H9 (cell line): ENCODE measurements around the gene LACTB. TPM values are rescaled to one million over a fixed set of nuclear protein-coding genes. Genes with fewer than 3 reads are reported as not detected.

Experiments
- DNase-seq: peaks from one replicate; pipeline ENCODE4 v3.0.0-alpha.2; 2017
- H2AFZ ChIP-seq: one replicate; pipeline ENCODE4 v1.6.1; 2013; ENCODE audit warnings: mild to moderate bottlenecking, low read length, control low read depth, moderate library complexity
- H2AK5ac ChIP-seq: 2 replicates; pipeline ENCODE4 v1.6.1; 2013; ENCODE audit warnings: low read length, control low read depth, mixed read lengths; ENCODE audit not compliant: insufficient read length
- H2BK120ac ChIP-seq: one replicate; pipeline ENCODE4 v1.6.1; 2013; ENCODE audit warnings: low read depth, mild to moderate bottlenecking, low read length, control low read depth, inconsistent platforms; ENCODE audit not compliant: poor library complexity, severe bottlenecking
- H2BK12ac ChIP-seq: 2 replicates; pipeline ENCODE4 v1.6.1; 2013; ENCODE audit warnings: low read length, control low read depth, mixed read lengths, low read depth; ENCODE audit not compliant: insufficient read length
- H2BK15ac ChIP-seq: 2 replicates; pipeline ENCODE4 v1.6.1; 2013; ENCODE audit warnings: low read depth, low read length, control low read depth
- H2BK20ac ChIP-seq: one replicate; pipeline ENCODE4 v1.6.1; 2013; ENCODE audit warnings: low read depth, mild to moderate bottlenecking, low read length, control low read depth, inconsistent platforms; ENCODE audit not compliant: poor library complexity, severe bottlenecking
- H2BK5ac ChIP-seq: 2 replicates; pipeline ENCODE4 v1.6.1; 2013; ENCODE audit warnings: low read length, control low read depth, mixed read lengths; ENCODE audit not compliant: insufficient read length
- H3K14ac ChIP-seq: 2 replicates; pipeline ENCODE4 v1.6.1; 2013; ENCODE audit warnings: low read length, control low read depth; ENCODE audit not compliant: insufficient read depth
- H3K18ac ChIP-seq: 2 replicates; pipeline ENCODE4 v1.6.1; 2013; ENCODE audit warnings: low read depth, mild to moderate bottlenecking, mixed read lengths, low read length, control low read depth; ENCODE audit not compliant: insufficient read length
- H3K23ac ChIP-seq: 2 replicates; pipeline ENCODE4 v1.6.1; 2013; ENCODE audit warnings: low read length, control low read depth, mixed read lengths, low read depth; ENCODE audit not compliant: insufficient read length
- H3K23me2 ChIP-seq: 2 replicates; pipeline ENCODE4 v1.6.1; 2013; ENCODE audit warnings: low read depth, mild to moderate bottlenecking, mixed read lengths, low read length, control low read depth; ENCODE audit not compliant: insufficient read length, poor library complexity, severe bottlenecking
- H3K27ac ChIP-seq: 2 replicates; pipeline ENCODE4 v1.5.1; 2013; ENCODE audit warnings: low read length, control low read depth, mixed read lengths, low read depth; ENCODE audit not compliant: insufficient read length
- H3K27me3 ChIP-seq: 2 replicates; pipeline ENCODE4 v1.6.1; 2013; ENCODE audit warnings: low read length, control low read depth, inconsistent platforms; ENCODE audit not compliant: insufficient read depth
- H3K4ac ChIP-seq: 2 replicates; pipeline ENCODE4 v1.6.1; 2013; ENCODE audit warnings: low read depth, mild to moderate bottlenecking, control low read depth, inconsistent platforms, low read length, moderate library complexity
- H3K4me1 ChIP-seq: 2 replicates; pipeline ENCODE4 v1.6.1; 2013; ENCODE audit warnings: low read length, control low read depth, inconsistent platforms; ENCODE audit not compliant: insufficient read depth
- H3K4me2 ChIP-seq: 2 replicates; pipeline ENCODE4 v1.6.1; 2013; ENCODE audit warnings: low read length, control low read depth, mixed read lengths; ENCODE audit not compliant: insufficient read length, insufficient read depth
- H3K56ac ChIP-seq: 2 replicates; pipeline ENCODE4 v1.6.1; 2013; ENCODE audit warnings: low read depth, mild to moderate bottlenecking, mixed read lengths, low read length, control low read depth; ENCODE audit not compliant: insufficient read length
- H3K79me1 ChIP-seq: 2 replicates; pipeline ENCODE4 v1.6.1; 2013; ENCODE audit warnings: low read depth, mild to moderate bottlenecking, moderate library complexity, low read length, control low read depth, inconsistent platforms; ENCODE audit not compliant: insufficient read depth, poor library complexity, severe bottlenecking
- H3K79me2 ChIP-seq: 2 replicates; pipeline ENCODE4 v1.6.1; 2013; ENCODE audit warnings: low read length, control low read depth, inconsistent platforms; ENCODE audit not compliant: insufficient read depth
- H3K9ac ChIP-seq: 2 replicates; pipeline ENCODE4 v1.6.1; 2013; ENCODE audit warnings: low read length, control low read depth, mixed read lengths; ENCODE audit not compliant: insufficient read length; ENCODE audit errors: extremely low read depth
- H3K9me3 ChIP-seq: one replicate; pipeline ENCODE4 v1.6.1; 2013; ENCODE audit warnings: low read depth, low read length, inconsistent platforms; ENCODE audit not compliant: control insufficient read depth
- H3T11ph ChIP-seq: one replicate; pipeline ENCODE4 v1.6.1; 2013; ENCODE audit warnings: mild to moderate bottlenecking, low read length, control low read depth, inconsistent platforms
- H4K20me1 ChIP-seq: one replicate; pipeline ENCODE4 v1.6.1; 2013; ENCODE audit not compliant: control insufficient read depth, insufficient read length, insufficient read depth
- H4K5ac ChIP-seq: 2 replicates; pipeline ENCODE4 v1.6.1; 2013; ENCODE audit warnings: low read depth, mild to moderate bottlenecking, mixed read lengths, low read length, control low read depth; ENCODE audit not compliant: insufficient read length
- H4K8ac ChIP-seq: replicated peaks from 2 replicates; pipeline ENCODE4 v1.6.1; 2013; ENCODE audit warnings: low read length, control low read depth, mixed read lengths, low read depth; ENCODE audit not compliant: insufficient read length
- H4K91ac ChIP-seq: 2 replicates; pipeline ENCODE4 v1.6.1; 2013; ENCODE audit warnings: low read depth, mild to moderate bottlenecking, moderate library complexity, mixed read lengths, low read length, control low read depth; ENCODE audit not compliant: insufficient read length
- H3K27ac Mint-ChIP-seq, 3 experiments: 2 replicates in 2 of 3; 3 replicates in 1 of 3; pipeline ENCODE4 v1.8.0; 2020 to 2021; ENCODE audit warnings: mixed read lengths in 3 of 3, mild to moderate bottlenecking in 1 of 3, moderate library complexity in 1 of 3
- H3K27me3 Mint-ChIP-seq: 2 replicates; pipeline ENCODE4 v1.8.0; 2021; ENCODE audit warnings: low read depth, mild to moderate bottlenecking, moderate library complexity, mixed read lengths
- H3K36me3 Mint-ChIP-seq, 3 experiments: 2 replicates in 2 of 3; 3 replicates in 1 of 3; pipeline ENCODE4 v1.8.0; 2020 to 2021; ENCODE audit warnings: low read depth in 3 of 3, mixed read lengths in 3 of 3; ENCODE audit not compliant: insufficient read depth in 1 of 3
- H3K4me1 Mint-ChIP-seq, 2 experiments: 2 replicates each; pipeline ENCODE4 v1.8.0; 2020; ENCODE audit warnings: mixed read lengths in 2 of 2
- H3K4me3 Mint-ChIP-seq, 2 experiments: 2 replicates in 1 of 2; 3 replicates in 1 of 2; pipeline ENCODE4 v1.8.0; 2020 to 2021; ENCODE audit warnings: mild to moderate bottlenecking in 2 of 2, mixed read lengths in 2 of 2, moderate library complexity in 1 of 2
- H3K9me3 Mint-ChIP-seq, 2 experiments: 2 replicates in 1 of 2; 3 replicates in 1 of 2; pipeline ENCODE4 v1.8.0; 2020; ENCODE audit warnings: mild to moderate bottlenecking in 2 of 2, mixed read lengths in 2 of 2, moderate library complexity in 1 of 2
- CTCF ChIP-seq: fragments of 200-600 bp; sonication (generic); conservative IDR thresholded peaks from 3 replicates; pipeline ENCODE4 v1.8.0; 2021; ENCODE audit warnings: antibody characterized with exemption, mild to moderate bottlenecking
- WGBS: extraction: QIAGEN DNeasy Blood & Tissue Kit; methylation state at CpG from one replicate; pipeline ENCODE4 v1.1.7; 2013; ENCODE audit warnings: missing lambda C conversion rate, low lambda C conversion rate, mixed read lengths; ENCODE audit not compliant: insufficient read length; ENCODE audit errors: extremely low coverage; 5-methylcytosine and 5-hydroxymethylcytosine counted together
- total RNA-seq: library from RNA; stranded (reverse); gene quantifications from 2 replicates; pipeline ENCODE4 v1.2.1, GENCODE V29; 2021

LACTB gene
- total RNA-seq, 1 experiment from 2014 or later: 10.3 TPM

- Histone ChIP-seq H2BK20ac (no peak overlapping the region), H3K4ac (no peak overlapping the region), H2AFZ (no peak overlapping the region), H2BK5ac (no peak overlapping the region), H2BK12ac (no peak overlapping the region), H3K56ac (no peak overlapping the region), H3T11ph (no peak overlapping the region), H2AK5ac (no peak overlapping the region), H3K23ac (no peak overlapping the region), H4K20me1 (no peaks in the 10 kb centered on the region), H4K8ac (no peak overlapping the region), H3K9ac (no peak overlapping the region), H2BK15ac (no peak overlapping the region), H3K4me2 (no peak overlapping the region), H4K91ac (no peak overlapping the region), H3K9me3 (no peaks in the 10 kb centered on the region), H2BK120ac (no peak overlapping the region), H3K23me2 (peaks cover under 1% of the 10 kb centered on the region), H3K14ac (no peak overlapping the region), H3K18ac (no peak overlapping the region), H3K79me2 (no peaks in the 10 kb centered on the region), H3K27ac (no peak overlapping the region), H4K5ac (no peak overlapping the region), H3K79me1 (no peaks in the 10 kb centered on the region), H3K27me3 (no peaks in the 10 kb centered on the region), H3K4me1 (no peaks in the 10 kb centered on the region; the same call in 1 of the 2 replicates)
- Mint-ChIP-seq H3K36me3 (no peaks in the 10 kb centered on the region; a peak in 1 of 7 replicates), H3K4me3 (no peak overlapping the region), H3K4me1 (peaks cover 7 to 15% of the 10 kb centered on the region in 2 experiments), H3K27ac (no peak overlapping the region), H3K27me3 (no peaks in the 10 kb centered on the region), H3K9me3 (no peaks in the 10 kb centered on the region)
- WGBS: no CpG with 5 or more reads among the region's 4 CpGs
- DNase-seq: no peak
- no peak for TF ChIP-seq CTCF
Measured at GRCh38 chr15:63163217-63163616, 41.6 kb downstream of the LACTB start.
